Measurements from ENCODE around the gene ERBB2. TPM values are rescaled to one million over a fixed set of nuclear protein-coding genes. Genes with fewer than 3 reads are reported as not detected.

ERBB2 gene
- total and polyA plus RNA-seq, 10 of the 15 experiments (the other 5 are each of a cell fraction or from before 2014, with no cell fraction given), result 0.39 to 7.0 (median 4.3) TPM

DNA sequence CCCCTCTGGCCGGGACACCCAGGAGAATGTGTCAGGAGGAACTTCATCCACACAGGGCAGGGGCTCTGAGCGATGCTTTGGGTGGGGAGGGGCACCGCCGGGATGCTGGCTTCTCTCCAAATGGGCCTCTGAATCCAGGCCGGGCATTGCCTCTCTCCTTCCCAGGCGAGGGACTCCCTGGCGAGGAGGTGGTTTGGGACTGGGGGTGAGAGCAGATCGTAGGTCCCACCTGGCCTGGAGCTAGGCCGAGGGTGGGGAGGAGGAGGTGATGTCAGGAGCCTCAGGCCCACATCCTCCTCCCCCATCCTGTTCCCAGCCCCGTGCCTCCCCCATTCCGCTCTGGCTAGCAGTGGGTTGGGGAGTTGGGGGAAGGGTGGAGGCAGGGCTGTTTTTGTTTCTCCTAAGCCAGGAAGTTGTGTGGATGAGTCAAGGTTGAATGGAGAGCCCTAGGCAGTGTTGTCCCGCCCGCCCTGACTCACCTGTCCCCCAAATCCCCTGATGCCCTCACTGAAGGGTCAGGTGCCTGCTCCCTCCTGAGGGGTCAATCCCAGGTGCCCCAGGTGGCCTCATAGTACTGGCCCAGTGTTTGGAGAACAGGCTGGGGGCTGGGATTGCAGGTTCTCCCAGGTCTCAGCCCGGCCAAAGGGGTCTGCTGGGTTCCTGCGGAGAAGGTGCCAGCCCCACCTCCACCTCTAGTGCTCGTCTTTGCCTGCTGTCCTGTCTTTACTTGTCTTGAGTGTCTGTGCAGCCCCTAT is 40.7 kb downstream of the ERBB2 start:
- H3K27ac ChIP-seq (ENCODE audit: control insufficient read depth, insufficient read depth), result no peak overlapping the region
- no peaks in the 10 kb centered on the region for H3K79me2 ChIP-seq (ENCODE audit: control insufficient read depth, insufficient read depth, low read length)
- TF ChIP-seq, protein P1, sequence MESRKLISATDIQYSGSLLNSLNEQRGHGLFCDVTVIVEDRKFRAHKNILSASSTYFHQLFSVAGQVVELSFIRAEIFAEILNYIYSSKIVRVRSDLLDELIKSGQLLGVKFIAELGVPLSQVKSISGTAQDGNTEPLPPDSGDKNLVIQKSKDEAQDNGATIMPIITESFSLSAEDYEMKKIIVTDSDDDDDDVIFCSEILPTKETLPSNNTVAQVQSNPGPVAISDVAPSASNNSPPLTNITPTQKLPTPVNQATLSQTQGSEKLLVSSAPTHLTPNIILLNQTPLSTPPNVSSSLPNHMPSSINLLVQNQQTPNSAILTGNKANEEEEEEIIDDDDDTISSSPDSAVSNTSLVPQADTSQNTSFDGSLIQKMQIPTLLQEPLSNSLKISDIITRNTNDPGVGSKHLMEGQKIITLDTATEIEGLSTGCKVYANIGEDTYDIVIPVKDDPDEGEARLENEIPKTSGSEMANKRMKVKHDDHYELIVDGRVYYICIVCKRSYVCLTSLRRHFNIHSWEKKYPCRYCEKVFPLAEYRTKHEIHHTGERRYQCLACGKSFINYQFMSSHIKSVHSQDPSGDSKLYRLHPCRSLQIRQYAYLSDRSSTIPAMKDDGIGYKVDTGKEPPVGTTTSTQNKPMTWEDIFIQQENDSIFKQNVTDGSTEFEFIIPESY (IDR thresholded peaks at IDR 0.05), result no peak
- TF ChIP-seq IRF5 (IDR thresholded peaks at IDR 0.05; ENCODE audit: borderline replicate concordance) (no peak), ZNF622 (IDR thresholded peaks at IDR 0.05) (no peak), BCL11A (IDR thresholded peaks at IDR 0.05; ENCODE audit: low read depth, low read length) (no peak), ATF3 (IDR thresholded peaks at IDR 0.05; ENCODE audit: borderline replicate concordance, extremely low read depth, low read depth, low read length) (no peak), JUNB (IDR thresholded peaks at IDR 0.05) (no peak), CEBPB (IDR thresholded peaks at IDR 0.05; ENCODE audit: borderline replicate concordance in 1 of 2, low read depth in 2 of 2, low read length in 2 of 2) (no peak), NBN (IDR thresholded peaks at IDR 0.05) (no peak), ZBTB11 (CRISPR knock-in tag; IDR thresholded peaks at IDR 0.05) (no peak), NFYB (IDR thresholded peaks at IDR 0.05; ENCODE audit: insufficient read depth, low read depth, low read length) (no peak), CREB1 (IDR thresholded peaks at IDR 0.05; ENCODE audit: low read depth) (no peak), HCFC1 (IDR thresholded peaks at IDR 0.05; ENCODE audit: low read length) (no peak), TCF7 (IDR thresholded peaks at IDR 0.05; ENCODE audit: borderline replicate concordance) (no peak), ZNF384 (IDR thresholded peaks at IDR 0.05; ENCODE audit: borderline replicate concordance, low read depth, low read length) (no peak)
- ChIA-PET RAD21 (ENCODE audit: unreplicated experiment) (no interaction called here), CTCF (interaction anchor here (1.0 kb wide), 1 partner anchor 10 kb away, joined by 7 read pairs; the partner anchor contains the start of gene MIEN1), POLR2A (interaction anchor here (0.6 kb wide), 1 partner anchor 1448 kb away, joined by 5 read pairs; no protein-coding TSS in a partner anchor), SMC1A (ENCODE audit: uncharacterized antibody, unreplicated experiment) (no interaction called here)
- H3K36me3 ChIP-seq (ENCODE audit: control insufficient read depth in 2 of 2, insufficient read depth in 2 of 2, low read length in 1 of 2), result no peaks in the 10 kb centered on the region
- no peak overlapping the region for H3K9ac ChIP-seq (ENCODE audit: control insufficient read depth, insufficient read depth, low read length)
- peaks cover 0 to 2% of the 10 kb centered on the region in 2 experiments; a peak in 2 of 4 replicates for H3K27me3 ChIP-seq (replicated peaks in 1 of 2; ENCODE audit: control insufficient read depth in 2 of 2, insufficient read depth in 2 of 2, low read length in 1 of 2)
- intact Hi-C loops (cut with micrococcal nuclease; ENCODE audit: unreplicated experiment) (no loop called here), in situ Hi-C loops (cut with MboI) (no loop called here)
- ATAC-seq (no peak), FAIRE-seq (no peak), DNase-seq (ENCODE audit: low read depth, low spot score) (no peak)
- no peaks in the 10 kb centered on the region for H3K9me3 ChIP-seq (replicated peaks; ENCODE audit: control insufficient read depth, insufficient read depth, low read length)
- no TSS peak for BruUV-seq (replicated peaks)
- H3K4me3 ChIP-seq, result no peak overlapping the region
- H2AFZ ChIP-seq (ENCODE audit: control insufficient read depth, low read depth, low read length), result no peak overlapping the region
- H3K4me1 ChIP-seq (ENCODE audit: control insufficient read depth, insufficient read depth, low read length), result peaks cover 10% of the 10 kb centered on the region
- no peaks in the 10 kb centered on the region for H4K20me1 ChIP-seq (ENCODE audit: control insufficient read depth, insufficient read depth)
- 45% methylated on average over 11 of the region's 16 CpGs for WGBS (ENCODE audit: insufficient coverage, insufficient replicate concordance, low lambda C conversion rate, missing lambda C conversion rate)
- no peak overlapping the region for H3K4me2 ChIP-seq (ENCODE audit: control insufficient read depth, insufficient read depth)
